ENCODE results near the gene RASGRF2.

The RASGRF2 gene, protein sequence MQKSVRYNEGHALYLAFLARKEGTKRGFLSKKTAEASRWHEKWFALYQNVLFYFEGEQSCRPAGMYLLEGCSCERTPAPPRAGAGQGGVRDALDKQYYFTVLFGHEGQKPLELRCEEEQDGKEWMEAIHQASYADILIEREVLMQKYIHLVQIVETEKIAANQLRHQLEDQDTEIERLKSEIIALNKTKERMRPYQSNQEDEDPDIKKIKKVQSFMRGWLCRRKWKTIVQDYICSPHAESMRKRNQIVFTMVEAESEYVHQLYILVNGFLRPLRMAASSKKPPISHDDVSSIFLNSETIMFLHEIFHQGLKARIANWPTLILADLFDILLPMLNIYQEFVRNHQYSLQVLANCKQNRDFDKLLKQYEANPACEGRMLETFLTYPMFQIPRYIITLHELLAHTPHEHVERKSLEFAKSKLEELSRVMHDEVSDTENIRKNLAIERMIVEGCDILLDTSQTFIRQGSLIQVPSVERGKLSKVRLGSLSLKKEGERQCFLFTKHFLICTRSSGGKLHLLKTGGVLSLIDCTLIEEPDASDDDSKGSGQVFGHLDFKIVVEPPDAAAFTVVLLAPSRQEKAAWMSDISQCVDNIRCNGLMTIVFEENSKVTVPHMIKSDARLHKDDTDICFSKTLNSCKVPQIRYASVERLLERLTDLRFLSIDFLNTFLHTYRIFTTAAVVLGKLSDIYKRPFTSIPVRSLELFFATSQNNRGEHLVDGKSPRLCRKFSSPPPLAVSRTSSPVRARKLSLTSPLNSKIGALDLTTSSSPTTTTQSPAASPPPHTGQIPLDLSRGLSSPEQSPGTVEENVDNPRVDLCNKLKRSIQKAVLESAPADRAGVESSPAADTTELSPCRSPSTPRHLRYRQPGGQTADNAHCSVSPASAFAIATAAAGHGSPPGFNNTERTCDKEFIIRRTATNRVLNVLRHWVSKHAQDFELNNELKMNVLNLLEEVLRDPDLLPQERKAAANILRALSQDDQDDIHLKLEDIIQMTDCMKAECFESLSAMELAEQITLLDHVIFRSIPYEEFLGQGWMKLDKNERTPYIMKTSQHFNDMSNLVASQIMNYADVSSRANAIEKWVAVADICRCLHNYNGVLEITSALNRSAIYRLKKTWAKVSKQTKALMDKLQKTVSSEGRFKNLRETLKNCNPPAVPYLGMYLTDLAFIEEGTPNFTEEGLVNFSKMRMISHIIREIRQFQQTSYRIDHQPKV (N-terminal part only)

DNA sequence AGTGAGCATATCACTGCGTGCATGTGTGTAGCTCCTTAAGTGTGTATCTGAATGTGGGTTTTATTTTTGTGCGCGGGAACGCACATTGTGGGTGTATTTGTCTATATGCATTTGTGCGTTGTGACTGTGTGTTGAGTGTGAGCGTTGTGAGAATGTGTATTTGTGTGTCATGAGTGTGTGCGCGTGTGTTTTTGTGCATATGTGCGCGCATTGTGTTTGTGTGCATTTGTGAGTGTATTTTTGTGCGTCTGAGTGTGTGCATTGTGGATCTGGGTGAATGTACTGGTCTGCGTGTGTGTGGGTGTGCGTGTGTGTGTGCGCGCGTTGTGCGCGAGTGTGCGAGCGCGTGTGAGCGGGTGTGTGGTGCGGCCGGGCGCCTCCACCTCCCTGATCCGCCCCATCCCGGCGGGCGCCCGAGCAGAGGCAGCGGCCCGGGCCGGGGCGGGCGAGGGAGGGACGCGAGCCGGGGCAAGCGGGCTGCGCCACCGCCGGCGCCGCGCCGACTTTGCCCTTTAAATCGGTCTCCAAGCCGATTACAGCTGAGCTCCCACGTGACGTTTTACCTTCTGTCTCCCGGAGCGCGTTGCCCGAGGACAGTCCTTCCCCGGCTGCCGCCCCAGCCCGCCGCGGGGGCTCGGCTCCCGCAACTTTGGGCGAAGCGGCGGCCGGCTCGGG, at the start of gene RASGRF2:
Gene RASGRF2 (plus strand): TSS at position 596 of the 675 bp plus-strand sequence. CDS start 376 bp downstream, outside the sequence.
- no peak for DNase-seq

DNA sequence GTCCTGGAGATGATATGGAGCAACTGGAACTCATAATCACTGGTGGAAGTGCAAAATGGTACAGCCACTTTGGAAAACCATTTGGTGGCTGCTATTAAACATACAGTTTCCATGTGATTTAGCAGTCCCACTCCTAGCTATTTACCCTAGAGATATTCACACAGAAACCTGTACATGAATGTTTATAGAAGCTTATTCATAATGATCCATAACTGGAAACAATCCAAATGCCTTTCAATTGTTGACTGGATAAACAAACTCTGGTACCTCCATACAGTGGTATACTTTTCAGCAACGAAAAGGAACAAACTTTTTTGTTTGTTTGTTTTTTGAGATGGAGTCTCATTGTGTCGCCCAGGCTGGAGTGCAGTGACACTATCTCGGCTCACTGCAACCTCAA, 47.7 kb upstream of the RASGRF2 start:
- no peak for DNase-seq

DNA sequence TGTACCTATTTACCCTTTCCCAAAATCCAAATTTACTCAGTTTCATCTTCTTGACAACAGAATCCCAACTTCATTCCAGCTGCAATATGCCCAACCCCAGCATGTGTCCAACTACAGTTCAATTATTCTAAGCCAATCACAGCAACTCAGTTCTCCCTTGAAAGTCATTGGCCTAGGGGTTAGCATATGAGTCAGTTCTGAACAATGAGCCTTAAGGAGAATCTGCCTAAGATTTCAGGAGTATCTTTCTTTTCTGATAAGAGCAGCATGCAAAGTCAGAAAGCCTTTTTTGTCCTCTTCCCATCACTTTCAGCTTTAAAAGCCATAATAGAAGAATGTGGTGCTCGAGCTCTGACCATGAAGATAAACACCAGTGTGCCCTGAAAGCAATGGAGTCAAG, 44.4 kb upstream of the RASGRF2 start:
- DNase-seq: peak; percentile 13

DNA sequence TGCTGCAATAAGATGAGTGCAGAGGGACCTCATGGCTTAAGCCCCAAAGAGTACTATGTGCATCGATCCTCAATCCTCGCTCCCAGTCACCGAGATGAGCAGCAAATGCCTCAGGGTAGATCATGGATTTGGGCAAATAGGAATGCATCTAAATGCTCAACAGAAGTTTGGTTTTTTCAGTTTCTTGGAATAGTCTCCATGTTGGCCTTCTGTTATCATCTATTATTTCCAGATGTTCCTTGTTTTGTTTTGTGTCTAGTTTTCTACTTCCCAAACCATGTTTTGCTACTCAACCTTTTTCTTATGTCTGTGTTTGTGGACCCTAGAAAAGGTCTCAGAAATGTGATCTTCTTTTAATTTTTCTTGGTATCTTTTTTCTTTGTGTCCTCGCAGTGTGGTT, 43.5 kb upstream of the RASGRF2 start:
- DNase-seq: peak; percentile 4

DNA sequence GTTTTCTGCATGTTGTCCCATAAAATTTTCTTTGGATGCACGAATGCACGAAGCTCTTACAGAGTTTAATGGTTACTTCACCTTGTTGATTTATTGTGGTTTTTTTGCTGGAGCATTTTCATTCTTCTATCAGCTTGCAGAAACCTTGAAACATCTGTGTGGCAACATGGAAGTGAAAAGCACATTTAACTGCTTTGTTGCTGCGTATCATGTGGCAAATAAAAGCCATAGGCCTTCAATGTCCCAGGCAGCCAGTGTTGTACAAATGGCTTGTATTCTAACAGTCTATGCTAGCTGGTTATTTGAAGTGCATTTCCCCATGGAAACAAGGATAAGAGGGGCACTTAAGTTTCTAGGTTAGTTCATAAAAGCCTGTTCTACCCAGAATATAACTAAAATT, 42.5 kb upstream of the RASGRF2 start:
- peak; percentile 14 for DNase-seq

DNA sequence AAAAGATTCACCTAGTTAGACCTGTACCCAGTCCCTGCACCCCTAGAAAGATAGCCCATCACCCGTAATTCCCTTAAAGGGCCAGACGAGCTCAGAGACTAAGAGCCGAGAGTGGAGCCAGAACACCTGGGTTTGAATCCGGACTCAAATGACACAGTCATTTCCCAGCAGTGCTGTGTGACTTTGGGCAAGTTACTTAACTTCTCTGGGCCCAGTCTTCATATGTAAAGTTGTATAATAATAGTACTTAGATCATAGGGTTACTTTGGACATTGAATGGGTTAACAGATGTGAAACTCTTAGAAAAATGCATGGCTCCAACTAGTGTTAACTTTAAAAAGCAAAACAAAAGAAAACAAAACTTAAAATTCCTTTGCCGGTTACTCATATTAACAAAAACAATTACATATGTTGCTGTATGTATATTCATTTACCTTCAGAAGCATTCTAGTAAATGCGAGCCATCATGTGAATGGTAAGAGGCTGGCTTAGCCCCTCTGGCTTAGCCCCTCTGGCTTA, 40.4 kb upstream of the RASGRF2 start:
- DNase-seq: peak; percentile 4

DNA sequence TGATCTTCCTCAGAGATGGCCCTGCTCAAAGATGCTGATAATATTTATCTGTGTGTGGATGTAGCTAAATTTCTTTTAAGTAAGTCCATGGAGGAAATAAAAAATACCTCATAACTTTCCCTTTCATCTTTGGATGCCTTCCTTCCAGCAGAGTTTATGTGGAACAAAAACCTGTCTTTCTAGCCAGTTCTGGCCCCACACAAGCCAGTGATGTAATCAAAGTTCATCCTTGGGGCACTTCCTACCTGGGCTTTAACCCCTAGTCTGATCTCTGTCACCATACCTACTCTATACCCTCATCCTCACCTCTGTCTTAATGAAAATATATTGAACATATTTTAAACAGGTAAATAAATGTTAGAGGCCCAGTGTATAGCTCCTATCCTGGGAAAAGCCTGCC, 39.8 kb upstream of the RASGRF2 start:
- DNase-seq: no peak

DNA sequence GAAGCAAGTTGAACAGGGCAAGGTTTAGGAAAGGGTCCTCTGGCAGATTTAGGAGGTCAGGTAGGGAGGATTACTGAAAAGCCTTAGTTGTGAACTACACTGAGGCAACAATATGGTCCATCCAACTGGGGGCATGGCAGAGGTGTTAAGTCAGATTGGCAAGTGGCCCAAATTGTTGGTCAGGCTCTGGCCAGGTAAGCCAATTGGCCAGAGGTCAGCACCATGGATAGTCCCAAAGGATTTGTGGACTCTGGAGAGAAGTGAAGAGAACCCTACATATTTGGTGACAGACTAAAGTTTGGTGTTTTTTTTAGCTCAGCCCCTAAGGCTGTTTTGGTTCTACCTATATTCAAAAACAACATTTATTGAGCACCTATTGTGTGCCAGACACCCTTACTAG, 39.1 kb upstream of the RASGRF2 start:
- DNase-seq: no peak

DNA sequence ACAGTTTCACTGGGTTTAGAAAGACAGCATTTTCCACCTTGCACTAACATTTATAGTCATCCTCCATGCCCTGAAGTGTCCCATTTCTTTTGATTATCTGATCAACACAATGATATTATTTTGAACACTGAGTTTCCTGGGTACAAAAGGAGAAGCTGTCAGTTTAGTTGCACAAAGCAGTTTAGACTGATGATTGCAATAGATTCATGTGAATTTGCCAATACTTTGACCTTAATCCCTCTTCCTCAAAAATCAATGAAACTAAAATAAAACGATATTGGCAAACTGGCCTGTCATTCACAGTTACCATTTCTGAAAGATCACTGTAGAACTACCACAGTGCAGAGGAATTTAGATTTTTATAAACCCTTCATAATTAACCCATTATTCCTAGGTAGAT, 34.2 kb upstream of the RASGRF2 start:
- DNase-seq: no peak

DNA sequence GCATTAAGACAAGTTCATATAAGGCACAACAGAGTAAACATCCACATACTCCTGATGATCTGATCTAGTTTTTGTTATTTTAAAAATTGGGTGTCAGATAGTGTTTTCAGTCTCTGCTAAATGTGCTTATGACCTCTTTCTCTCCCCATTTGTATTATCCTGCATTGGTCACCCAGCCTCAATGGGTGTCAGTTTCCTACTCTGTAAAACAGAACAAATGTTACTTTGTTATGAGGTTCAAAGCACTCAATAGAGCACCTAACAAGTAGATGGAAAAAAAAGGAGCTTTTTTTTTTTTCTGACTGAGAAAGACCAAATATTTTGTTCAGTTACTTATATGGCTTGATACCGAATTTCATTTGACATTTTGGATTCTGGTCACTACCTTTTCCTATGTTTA, 33.6 kb upstream of the RASGRF2 start:
- DNase-seq: no peak

DNA sequence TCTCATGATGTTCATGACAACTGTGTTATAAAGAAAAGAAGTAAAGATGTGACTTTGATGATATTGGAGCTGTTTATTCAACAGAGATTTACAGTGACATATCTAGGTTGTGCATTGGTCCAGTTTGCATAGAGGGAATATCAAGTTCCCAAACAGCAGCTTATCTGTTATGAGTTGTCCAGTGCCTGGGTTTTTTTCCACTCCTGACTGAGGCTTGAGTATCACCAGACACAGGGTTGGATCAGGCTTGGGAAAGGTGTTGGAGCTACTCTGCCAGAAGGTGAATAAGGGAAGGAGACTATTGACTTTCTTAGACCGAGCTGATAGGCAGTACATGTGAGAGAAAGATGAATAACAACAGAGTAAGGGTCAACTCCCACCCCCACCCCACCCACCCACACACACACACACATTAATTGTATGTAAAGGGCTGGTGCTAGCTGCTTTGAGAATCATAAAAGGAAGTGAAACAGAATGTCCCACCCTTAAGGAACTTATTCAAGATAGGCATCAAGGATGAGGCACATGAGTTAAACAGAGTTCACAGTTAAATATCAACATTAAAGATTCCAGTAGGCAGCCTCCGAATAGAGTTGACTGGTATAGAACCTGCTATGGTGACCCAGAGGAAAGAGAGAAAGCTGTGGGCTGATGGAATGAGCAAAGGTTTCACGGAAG, 33.0 kb upstream of the RASGRF2 start:
- no peak for DNase-seq

DNA sequence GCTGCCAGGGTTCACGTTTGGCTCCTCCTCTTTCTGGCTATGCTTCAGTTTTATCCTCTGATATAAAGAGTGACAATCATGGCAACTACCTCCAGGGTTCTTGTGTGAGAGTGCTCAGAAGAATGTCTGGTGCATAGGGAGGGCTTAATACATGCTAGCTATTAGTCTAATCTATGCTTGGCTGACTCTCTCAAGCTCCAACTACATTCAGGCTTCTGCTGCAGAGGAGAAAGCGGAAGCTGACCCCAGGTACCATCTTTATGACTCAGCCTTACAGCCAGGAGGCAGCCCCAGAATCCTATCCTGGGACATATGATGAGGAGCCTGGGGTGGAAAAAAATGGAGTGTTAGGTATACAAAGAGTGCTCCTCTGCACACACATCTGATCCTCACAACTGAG, 32.1 kb upstream of the RASGRF2 start:
- DNase-seq: no peak

DNA sequence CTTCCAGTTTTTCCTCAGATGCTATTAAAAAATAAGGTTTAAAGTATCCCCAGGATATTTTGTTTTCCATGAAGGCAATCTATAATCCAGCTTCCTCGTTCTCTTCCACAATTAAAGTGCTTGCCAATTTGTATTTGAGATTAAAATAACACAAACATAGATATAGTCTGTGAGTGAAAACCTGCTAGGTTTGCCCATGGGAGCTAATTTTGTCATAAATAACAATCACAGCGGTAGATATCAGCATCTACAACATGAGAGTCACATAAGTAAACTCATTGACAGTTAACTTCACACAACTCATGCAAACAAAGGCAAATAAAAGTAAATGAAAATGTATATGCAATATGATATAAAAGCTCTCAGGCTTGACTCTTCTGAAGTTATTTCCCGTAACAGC, 29.2 kb upstream of the RASGRF2 start:
- no peak for DNase-seq

DNA sequence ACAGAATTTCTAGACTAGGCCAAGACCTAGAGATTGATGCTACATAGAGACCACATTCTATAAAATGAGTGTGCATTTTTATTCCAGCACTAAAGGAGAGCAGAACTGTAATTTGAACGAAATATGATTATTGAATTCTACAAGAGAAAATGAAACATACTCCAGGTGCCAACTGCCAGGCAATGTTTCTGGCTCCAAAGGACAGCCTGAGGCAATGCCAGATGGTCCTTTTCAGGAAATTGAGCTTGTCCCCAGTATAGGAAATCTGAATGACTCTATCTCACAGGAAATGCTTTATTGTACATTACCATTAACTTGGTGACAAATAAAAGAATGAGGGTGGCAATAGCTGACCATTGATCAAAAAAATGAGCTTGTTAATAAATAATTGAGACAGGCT, 28.8 kb upstream of the RASGRF2 start:
- no peak for DNase-seq

DNA sequence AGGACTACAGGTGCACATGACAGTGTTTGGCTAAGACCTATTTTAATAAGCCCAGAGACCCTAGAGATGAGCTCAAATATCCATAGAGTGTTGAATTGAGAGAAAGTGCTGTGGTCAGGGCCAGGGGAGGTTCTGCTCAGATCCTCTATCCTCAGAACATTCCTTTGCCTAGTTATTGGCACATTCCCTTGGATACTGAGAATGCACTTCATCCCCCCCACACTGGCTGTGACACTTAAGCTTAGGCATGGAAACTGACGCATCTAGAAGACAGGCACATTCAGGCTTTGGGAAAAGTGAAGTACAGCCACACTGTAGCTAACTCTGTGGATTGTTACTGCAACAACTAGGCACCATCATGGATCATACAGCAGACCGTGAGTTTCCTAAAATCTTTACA, 27.1 kb upstream of the RASGRF2 start:
- DNase-seq: peak; percentile 9

DNA sequence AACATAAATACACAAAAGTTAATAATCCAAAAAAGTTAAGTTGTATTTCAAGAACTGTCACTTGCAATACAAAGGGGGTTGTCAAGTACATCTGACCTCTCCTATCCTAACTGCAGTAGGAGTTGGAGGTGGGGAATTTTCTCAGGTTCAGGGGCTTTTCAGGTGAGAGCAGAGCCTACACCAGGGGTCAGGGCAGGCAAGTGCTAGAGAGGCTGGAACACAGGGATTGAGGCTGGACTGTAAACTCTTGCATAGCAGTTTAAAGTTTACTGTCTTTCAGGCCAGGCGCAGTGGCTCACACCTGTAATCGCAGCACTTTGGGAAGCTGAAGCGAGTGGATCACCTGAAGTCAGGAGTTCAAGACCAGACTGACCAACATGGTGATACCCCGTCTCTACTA, 25.4 kb upstream of the RASGRF2 start:
- no peak for DNase-seq

DNA sequence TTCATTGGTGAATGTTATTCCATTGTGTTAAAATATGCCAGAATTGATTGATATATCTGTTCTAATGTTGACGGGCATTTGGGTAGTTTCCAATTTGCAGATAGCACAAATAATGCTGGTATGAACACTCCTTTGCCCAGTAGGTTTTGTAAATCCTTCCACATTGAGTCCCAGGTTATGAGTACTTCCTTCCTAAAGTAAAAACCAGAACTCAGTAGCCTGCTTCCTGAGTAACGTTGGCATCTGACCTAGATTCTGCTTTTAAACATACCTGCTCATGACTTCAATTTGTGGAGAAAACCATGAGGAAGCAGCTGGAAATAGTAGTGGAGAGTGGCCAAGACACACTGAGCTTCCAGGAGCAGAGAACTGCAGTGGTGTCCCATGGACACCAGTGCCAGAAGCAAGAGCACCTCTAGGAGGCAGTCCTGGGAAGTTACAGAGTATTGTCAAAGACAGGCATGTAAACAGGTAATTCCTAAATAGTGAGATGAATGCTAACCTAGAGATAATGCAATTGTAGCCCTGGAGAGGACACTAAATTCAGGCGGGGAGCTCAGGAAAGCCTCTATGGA, 24.3 kb upstream of the RASGRF2 start:
- no peak for DNase-seq

DNA sequence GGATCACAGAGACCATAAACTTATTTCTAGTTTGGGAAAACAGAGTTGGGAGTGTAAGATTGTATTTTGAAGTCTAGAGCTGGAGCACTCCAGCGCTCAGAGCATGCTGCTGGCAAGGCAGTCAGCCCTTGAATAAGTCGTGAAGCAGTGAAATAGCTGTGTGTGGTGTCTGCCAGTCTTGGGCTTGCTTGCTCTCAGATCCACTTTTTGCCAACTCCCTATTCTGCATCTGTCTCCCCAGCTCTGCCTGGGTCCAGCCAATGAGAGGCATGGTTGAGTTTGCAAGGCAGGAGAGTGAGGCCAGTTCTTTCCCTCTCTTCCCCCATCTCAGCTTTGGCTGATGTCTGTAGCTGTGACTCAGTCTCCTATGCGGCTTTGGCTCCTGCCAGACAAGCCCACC, 23.3 kb upstream of the RASGRF2 start:
- no peak for DNase-seq

DNA sequence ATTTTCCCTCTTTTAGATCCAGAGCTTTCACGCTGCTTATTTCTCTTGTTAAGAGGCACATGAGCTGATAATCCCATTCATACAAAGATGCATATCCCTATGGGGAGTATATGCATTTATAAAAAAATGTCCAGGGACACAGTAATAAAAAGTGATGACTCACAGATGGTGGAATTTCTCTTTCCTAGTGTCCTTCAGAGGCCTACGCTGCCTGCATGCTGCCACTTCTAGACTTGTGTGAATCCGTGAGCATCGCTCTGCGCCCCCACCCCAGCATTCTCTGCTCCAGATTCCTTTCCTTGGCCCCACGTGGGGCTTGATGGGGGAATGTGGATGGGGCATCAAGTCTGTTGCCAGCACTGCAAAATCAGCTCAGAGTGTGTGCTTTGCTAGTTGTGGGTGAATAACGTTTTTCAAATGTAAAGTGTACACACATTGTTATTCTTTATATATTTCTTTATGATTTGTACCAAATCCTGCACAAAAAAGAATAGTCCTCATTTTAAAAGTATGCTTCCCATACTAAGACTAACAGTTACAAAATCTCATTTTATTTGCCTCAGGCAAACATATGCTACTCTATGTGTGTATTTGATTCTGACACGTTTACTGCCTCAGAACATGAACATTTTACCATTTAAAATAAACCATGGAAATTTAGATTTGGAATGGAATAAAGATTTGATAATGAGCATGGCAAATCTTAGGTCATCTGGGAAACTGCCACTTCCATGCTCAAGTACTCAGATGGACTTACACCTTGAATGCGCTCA, 22.4 kb upstream of the RASGRF2 start:
- peak; percentile 45 for DNase-seq

DNA sequence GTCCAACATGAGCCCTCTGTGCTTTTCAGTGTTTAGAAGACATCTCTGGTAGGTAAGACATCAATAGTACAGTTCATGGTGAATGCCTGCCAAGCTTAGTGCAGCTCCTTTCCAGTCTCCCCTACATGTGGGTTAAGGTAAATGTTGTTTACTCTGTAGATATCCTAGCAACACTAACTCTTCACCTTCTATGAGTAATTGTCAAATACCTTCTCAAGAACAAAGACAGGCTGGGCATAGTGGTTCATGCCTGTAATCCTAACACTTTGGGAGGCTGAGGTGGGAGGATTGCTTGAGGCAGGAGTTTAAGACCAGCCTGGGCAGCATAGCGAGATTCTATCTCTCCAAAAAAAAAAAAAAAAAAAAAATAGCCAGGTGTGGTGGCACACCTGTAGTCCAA, 18.7 kb upstream of the RASGRF2 start:
- DNase-seq: no peak

DNA sequence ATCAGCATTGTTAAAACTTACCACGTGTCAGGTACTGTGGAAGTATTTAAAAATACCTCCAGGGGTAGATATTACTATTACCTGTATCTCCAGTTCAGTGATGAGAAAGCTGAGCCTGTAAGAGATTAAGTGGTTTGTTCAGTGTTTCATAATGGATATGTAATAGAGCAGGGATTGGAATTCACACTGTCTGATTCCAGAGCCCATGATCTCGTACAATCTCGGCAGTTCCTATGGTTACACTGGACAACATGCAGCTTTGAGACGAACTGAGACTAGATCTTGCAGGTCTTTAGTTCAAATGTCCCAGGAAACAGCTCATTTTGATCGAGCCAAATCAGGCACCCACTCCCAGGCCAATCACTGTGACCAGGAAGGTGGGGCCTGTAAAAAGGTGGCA, 8.8 kb upstream of the RASGRF2 start:
- DNase-seq: no peak

Measured in fibroblast of upper back skin (primary cell).